Upper lobe of right lung (tissue), 1 donor: ENCODE measurements around the gene NME8. TPM values are rescaled to one million over a fixed set of nuclear protein-coding genes. Genes with fewer than 3 reads are reported as not detected.

Experiments used
- ATAC-seq: fragments of 200-7000 bp; cut with Tn5 transposase; one replicate; pipeline ENCODE4 v1.9.1; 2020; ENCODE audit warnings: mild to moderate bottlenecking, moderate library complexity
- DNase-seq: peaks from one replicate; pipeline ENCODE4 v3.0.0-alpha.2; 2020
- H3K27ac ChIP-seq: fragments of 200-600 bp; one replicate; pipeline ENCODE4 v1.8.0; 2022
- H3K27me3 ChIP-seq: fragments of 200-600 bp; one replicate; pipeline ENCODE4 v1.8.0; 2022; ENCODE audit warnings: mild to moderate bottlenecking
- H3K36me3 ChIP-seq: fragments of 200-600 bp; one replicate; pipeline ENCODE4 v1.8.0; 2022
- H3K4me1 ChIP-seq: fragments of 200-600 bp; one replicate; pipeline ENCODE4 v1.8.0; 2022
- H3K4me3 ChIP-seq: fragments of 200-600 bp; one replicate; pipeline ENCODE4 v1.8.0; 2022; ENCODE audit warnings: mild to moderate bottlenecking
- H3K9me3 ChIP-seq: fragments of 200-600 bp; one replicate; pipeline ENCODE4 v1.8.0; 2022
- CTCF ChIP-seq: fragments of 200-600 bp; IDR thresholded peaks from one replicate; pipeline ENCODE4 v1.8.0; 2022; ENCODE audit warnings: antibody characterized with exemption
- intact Hi-C: fragments of 100-400 bp; cut with DNase I; formaldehyde crosslinking; loops from one replicate; pipeline ENCODE4 v1.11.0; 2022
- total RNA-seq: library from RNA; stranded (reverse); fragmentation: NEBNext Ultra II Directional; extraction: Animal tissue kit (Norgen Biotek cat#: 25700); gene quantifications from one replicate; pipeline ENCODE4 v1.2.1, GENCODE V29; 2021
- donor health status: DM: no; HTN: yes; CAD: no; lungs with severe emphysema.

Gene NME8
- total RNA-seq, 1 donor from 2014 or later: 2.1 TPM

- Histone ChIP-seq H3K4me1 (peaks cover 6% of the 10 kb centered on the region), H3K9me3 (no peaks in the 10 kb centered on the region), H3K27ac (no peak overlapping the region), H3K4me3 (no peak overlapping the region), H3K27me3 (no peaks in the 10 kb centered on the region), H3K36me3 (peaks cover 4% of the 10 kb centered on the region)
- DNase-seq (no peak), ATAC-seq (no peak)
- no peak for TF ChIP-seq CTCF
- intact Hi-C loops: no loop called here
Observed at GRCh38 chr7:37944737-37945054, 96.3 kb downstream of the NME8 start.

GRCh38 chr7:37945336-37945735, 96.9 kb downstream of the NME8 start:
- H3K4me1 ChIP-seq: peaks cover 6% of the 10 kb centered on the region
- peaks cover 4% of the 10 kb centered on the region for H3K36me3 ChIP-seq
- ATAC-seq: no peak
- H3K4me3 ChIP-seq: no peak overlapping the region
- no peak overlapping the region for H3K27ac ChIP-seq
- TF ChIP-seq CTCF: no peak
- H3K27me3 ChIP-seq: no peaks in the 10 kb centered on the region
- no peak for DNase-seq
- no peaks in the 10 kb centered on the region for H3K9me3 ChIP-seq
- intact Hi-C loops: no loop called here

- ATAC-seq (no peak), DNase-seq (no peak)
- Histone ChIP-seq H3K9me3 (no peaks in the 10 kb centered on the region), H3K27me3 (no peaks in the 10 kb centered on the region), H3K4me3 (no peak overlapping the region), H3K4me1 (peaks cover 6% of the 10 kb centered on the region), H3K36me3 (peaks cover 15% of the 10 kb centered on the region), H3K27ac (no peak overlapping the region)
- intact Hi-C loops: no loop called here
- TF ChIP-seq CTCF: no peak
Observed at GRCh38 chr7:37947138-37947940, 98.9 kb downstream of the NME8 start.

- H3K4me1 ChIP-seq: peaks cover 4% of the 10 kb centered on the region
- H3K36me3 ChIP-seq: peaks cover 15% of the 10 kb centered on the region
- no peak for ATAC-seq
- no peaks in the 10 kb centered on the region for H3K27me3 ChIP-seq
- intact Hi-C loops: no loop called here
- H3K9me3 ChIP-seq: no peaks in the 10 kb centered on the region
- no peak for TF ChIP-seq CTCF
- no peak overlapping the region for H3K4me3 ChIP-seq
- H3K27ac ChIP-seq: no peak overlapping the region
- DNase-seq: no peak
Observed at GRCh38 chr7:37947941-37948210, 99.5 kb downstream of the NME8 start.

Other genes with a start within 250 kb of the NME8 start
- gene GPR141, start 164.8 kb upstream of the NME8 start, total RNA-seq: 4.0 TPM
- gene SFRP4, start 68.2 kb downstream of the NME8 start, total RNA-seq: 6.7 TPM
- gene EPDR1, start 72.0 kb downstream of the NME8 start, total RNA-seq: 70.3 TPM